Mucosa of rectum (tissue), 2 donors: ENCODE results near the gene MPDZ.

ENCODE experiments used
- H3K27ac ChIP-seq, 2 donors: one replicate each; pipeline ENCODE4 v1.7.0; 2013; ENCODE audit warnings: inconsistent platforms in 2 of 2, low read depth in 2 of 2, low read length in 2 of 2
- H3K27me3 ChIP-seq, 2 donors: one replicate each; pipeline ENCODE4 v1.7.0; 2013; ENCODE audit warnings: low read length in 2 of 2; ENCODE audit not compliant: control insufficient read depth in 2 of 2, insufficient read depth in 2 of 2
- H3K36me3 ChIP-seq, 2 donors: one replicate each; pipeline ENCODE4 v1.7.0; 2013; ENCODE audit warnings: low read length in 2 of 2; ENCODE audit not compliant: control insufficient read depth in 2 of 2, insufficient read depth in 2 of 2
- H3K4me1 ChIP-seq, 2 donors: one replicate each; pipeline ENCODE4 v1.7.0; 2013; ENCODE audit warnings: low read length in 2 of 2, mild to moderate bottlenecking in 1 of 2; ENCODE audit not compliant: control insufficient read depth in 2 of 2, insufficient read depth in 2 of 2
- H3K4me3 ChIP-seq, 2 donors: one replicate each; pipeline ENCODE4 v1.7.0; 2013; ENCODE audit warnings: low read length in 2 of 2
- H3K9ac ChIP-seq, 2 donors: one replicate each; pipeline ENCODE4 v1.7.0; 2013; ENCODE audit warnings: low read length in 2 of 2, low read depth in 1 of 2, mild to moderate bottlenecking in 1 of 2
- H3K9me3 ChIP-seq, 2 donors: one replicate each; pipeline ENCODE4 v1.7.0; 2013; ENCODE audit warnings: low read length in 2 of 2; ENCODE audit not compliant: control insufficient read depth in 2 of 2
- donor health status: healthy.
- donor health status: Normal muscosa, but diverticular disease.

The MPDZ gene

GRCh38 chr9:13125261-13125660 lies 154.2 kb downstream of the MPDZ start:
- no peak overlapping the region for H3K4me3 ChIP-seq
- no peak overlapping the region for H3K27ac ChIP-seq
- no peaks in the 10 kb centered on the region for H3K4me1 ChIP-seq
- no peaks in the 10 kb centered on the region for H3K27me3 ChIP-seq
- H3K36me3 ChIP-seq = no peaks in the 10 kb centered on the region
- no peak overlapping the region for H3K9ac ChIP-seq
- H3K9me3 ChIP-seq = no peaks in the 10 kb centered on the region

- Histone ChIP-seq H3K36me3 (no peaks in the 10 kb centered on the region), H3K27ac (no peak overlapping the region), H3K4me1 (no peaks in the 10 kb centered on the region), H3K27me3 (no peaks in the 10 kb centered on the region), H3K9me3 (no peaks in the 10 kb centered on the region), H3K4me3 (no peak overlapping the region), H3K9ac (no peak overlapping the region)
Measured at GRCh38 chr9:13122756-13123369, 156.6 kb downstream of the MPDZ start.

GRCh38 chr9:13118313-13118712 lies 161.2 kb downstream of the MPDZ start:
- no peak overlapping the region for H3K4me3 ChIP-seq
- H3K36me3 ChIP-seq = no peaks in the 10 kb centered on the region
- no peak overlapping the region for H3K27ac ChIP-seq
- H3K9ac ChIP-seq = no peak overlapping the region
- H3K4me1 ChIP-seq = no peaks in the 10 kb centered on the region
- no peaks in the 10 kb centered on the region for H3K27me3 ChIP-seq
- H3K9me3 ChIP-seq = no peaks in the 10 kb centered on the region

- Histone ChIP-seq H3K9me3 (no peaks in the 10 kb centered on the region), H3K9ac (no peak overlapping the region), H3K4me3 (no peak overlapping the region), H3K27ac (no peak overlapping the region), H3K36me3 (no peaks in the 10 kb centered on the region), H3K4me1 (no peaks in the 10 kb centered on the region), H3K27me3 (no peaks in the 10 kb centered on the region)
Measured at GRCh38 chr9:13116292-13116691, 163.2 kb downstream of the MPDZ start.

GRCh38 chr9:13113751-13114150 lies 165.7 kb downstream of the MPDZ start:
- Histone ChIP-seq H3K36me3 (no peaks in the 10 kb centered on the region), H3K9ac (no peak overlapping the region), H3K4me1 (no peaks in the 10 kb centered on the region), H3K27me3 (no peaks in the 10 kb centered on the region), H3K4me3 (no peak overlapping the region), H3K9me3 (no peaks in the 10 kb centered on the region), H3K27ac (no peak overlapping the region)

GRCh38 chr9:13113216-13113615 lies 166.3 kb downstream of the MPDZ start:
- Histone ChIP-seq H3K4me3 (no peak overlapping the region), H3K9ac (no peak overlapping the region), H3K4me1 (no peaks in the 10 kb centered on the region), H3K36me3 (no peaks in the 10 kb centered on the region), H3K27me3 (no peaks in the 10 kb centered on the region), H3K27ac (no peak overlapping the region), H3K9me3 (no peaks in the 10 kb centered on the region)

- Histone ChIP-seq H3K4me1 (no peaks in the 10 kb centered on the region), H3K27ac (no peak overlapping the region), H3K9me3 (no peaks in the 10 kb centered on the region), H3K36me3 (no peaks in the 10 kb centered on the region), H3K27me3 (no peaks in the 10 kb centered on the region), H3K4me3 (no peak overlapping the region), H3K9ac (no peak overlapping the region)
Measured at GRCh38 chr9:13111778-13112177, 167.7 kb downstream of the MPDZ start.

- Histone ChIP-seq H3K4me1 (no peaks in the 10 kb centered on the region), H3K36me3 (no peaks in the 10 kb centered on the region), H3K9me3 (no peaks in the 10 kb centered on the region), H3K4me3 (no peak overlapping the region), H3K27ac (no peak overlapping the region), H3K27me3 (no peaks in the 10 kb centered on the region), H3K9ac (no peak overlapping the region)
Measured at GRCh38 chr9:13110766-13111417, 168.6 kb downstream of the MPDZ start.

- H3K27ac ChIP-seq = no peak overlapping the region
- no peaks in the 10 kb centered on the region for H3K27me3 ChIP-seq
- no peaks in the 10 kb centered on the region for H3K9me3 ChIP-seq
- H3K36me3 ChIP-seq = no peaks in the 10 kb centered on the region
- no peaks in the 10 kb centered on the region for H3K4me1 ChIP-seq
- H3K9ac ChIP-seq = no peak overlapping the region
- no peak overlapping the region for H3K4me3 ChIP-seq
Measured at GRCh38 chr9:13109781-13110180, 169.7 kb downstream of the MPDZ start.

DNA sequence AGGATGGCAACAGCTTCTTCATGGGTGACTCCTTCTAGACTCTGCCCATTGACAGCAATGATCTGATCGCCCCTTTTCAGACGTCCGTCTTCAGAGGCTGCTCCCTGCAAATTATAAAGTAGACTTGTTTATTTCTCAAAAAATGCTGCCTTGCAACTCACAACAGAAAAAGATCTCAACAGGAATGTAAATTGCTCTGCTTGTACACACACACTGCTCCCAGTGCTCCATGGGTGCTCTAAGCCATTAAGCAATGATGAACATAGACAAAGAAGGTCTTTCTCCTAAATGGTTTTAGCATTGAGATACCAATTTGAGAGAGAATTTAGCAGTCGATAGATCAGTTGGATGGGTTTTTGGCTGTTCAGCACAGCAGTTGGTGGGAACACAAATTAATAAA lies 172.5 kb downstream of the MPDZ start:
- H3K27me3 ChIP-seq = no peaks in the 10 kb centered on the region
- no peaks in the 10 kb centered on the region for H3K36me3 ChIP-seq
- H3K4me1 ChIP-seq = no peaks in the 10 kb centered on the region
- H3K9ac ChIP-seq = no peak overlapping the region
- no peak overlapping the region for H3K27ac ChIP-seq
- H3K9me3 ChIP-seq = no peaks in the 10 kb centered on the region
- no peak overlapping the region for H3K4me3 ChIP-seq
